Fibroblast of upper back skin (primary cell): ENCODE results near the gene PPFIA4.

Experiments
- DNase-seq: peaks from one replicate; pipeline ENCODE4 v3.0.0-alpha.2; 2013

The PPFIA4 gene

DNA sequence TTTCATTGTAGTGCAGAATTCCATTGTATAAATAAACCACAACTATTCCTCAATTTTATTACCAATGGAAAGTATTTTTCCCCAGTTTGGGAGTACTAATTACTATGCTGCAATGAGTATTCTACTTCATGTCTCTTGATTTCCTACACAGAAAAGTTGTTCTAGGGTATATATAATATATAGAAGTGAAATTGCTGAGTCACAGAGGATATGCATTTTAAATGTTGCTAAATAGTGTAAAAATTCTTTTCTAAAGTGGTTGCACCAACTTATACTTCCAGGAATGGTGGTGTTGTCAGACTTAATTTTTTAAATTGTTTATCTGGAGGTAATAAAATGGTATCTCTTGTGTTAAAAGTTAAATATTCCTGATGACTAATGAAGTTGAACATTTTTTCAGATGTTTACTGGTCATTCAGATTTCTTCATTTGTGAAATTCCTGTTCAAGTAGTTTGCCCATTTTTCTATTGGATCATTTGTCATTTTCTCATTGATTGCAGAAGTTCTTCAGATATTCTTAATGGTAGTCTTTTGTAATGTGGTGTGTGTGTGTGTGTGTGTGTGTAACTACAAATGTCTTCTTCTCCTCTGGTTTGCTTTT, 78.6 kb downstream of the PPFIA4 start:
- DNase-seq, result no peak

- DNase-seq, result no peak
Measured at GRCh38 chr1:203112475-203112874, 86.2 kb downstream of the PPFIA4 start.

DNA sequence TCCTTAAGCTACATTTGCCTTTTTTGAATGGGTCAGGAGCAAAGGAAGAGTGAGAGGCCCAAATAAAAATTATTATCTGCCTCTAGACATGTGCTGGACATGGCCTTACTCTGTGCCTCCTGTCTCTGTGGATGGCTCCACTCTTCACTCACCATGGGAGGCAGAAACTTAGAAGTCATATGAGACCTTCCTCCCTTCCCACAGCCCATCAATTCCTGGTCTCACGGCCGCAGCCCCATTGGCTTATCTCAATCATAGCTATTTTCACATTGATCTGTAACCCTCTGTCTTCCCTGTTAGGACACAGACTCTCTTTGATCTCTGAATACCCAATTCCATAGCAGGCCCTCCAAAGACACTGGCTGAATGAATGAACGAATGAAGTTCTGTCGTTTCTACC, 87.0 kb downstream of the PPFIA4 start:
- no peak for DNase-seq

DNA sequence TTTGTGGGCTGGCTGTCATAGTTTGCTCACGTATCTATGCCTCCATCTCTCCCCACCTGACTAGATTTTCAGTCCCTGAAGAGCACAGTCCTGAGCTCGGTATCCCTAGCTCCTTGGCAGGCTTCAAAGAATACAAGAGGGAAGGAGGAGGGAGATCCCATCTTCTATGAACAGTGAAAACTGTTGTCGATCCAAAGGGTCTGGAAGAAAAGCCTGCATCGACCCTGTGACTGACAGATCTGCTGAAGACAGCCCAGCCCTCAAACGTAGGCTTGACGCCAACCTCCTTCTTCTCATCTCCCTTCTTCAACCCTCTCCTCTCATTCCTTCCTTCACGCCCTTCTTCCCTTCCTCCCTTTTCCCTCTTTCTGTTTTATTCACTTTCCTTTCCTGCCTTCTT, 87.9 kb downstream of the PPFIA4 start:
- no peak for DNase-seq

GRCh38 chr1:203116091-203116820, 90.0 kb downstream of the PPFIA4 start:
- DNase-seq, result no peak

- peak; percentile 61 for DNase-seq
Measured at GRCh38 chr1:203117611-203118575, 91.6 kb downstream of the PPFIA4 start.

DNA sequence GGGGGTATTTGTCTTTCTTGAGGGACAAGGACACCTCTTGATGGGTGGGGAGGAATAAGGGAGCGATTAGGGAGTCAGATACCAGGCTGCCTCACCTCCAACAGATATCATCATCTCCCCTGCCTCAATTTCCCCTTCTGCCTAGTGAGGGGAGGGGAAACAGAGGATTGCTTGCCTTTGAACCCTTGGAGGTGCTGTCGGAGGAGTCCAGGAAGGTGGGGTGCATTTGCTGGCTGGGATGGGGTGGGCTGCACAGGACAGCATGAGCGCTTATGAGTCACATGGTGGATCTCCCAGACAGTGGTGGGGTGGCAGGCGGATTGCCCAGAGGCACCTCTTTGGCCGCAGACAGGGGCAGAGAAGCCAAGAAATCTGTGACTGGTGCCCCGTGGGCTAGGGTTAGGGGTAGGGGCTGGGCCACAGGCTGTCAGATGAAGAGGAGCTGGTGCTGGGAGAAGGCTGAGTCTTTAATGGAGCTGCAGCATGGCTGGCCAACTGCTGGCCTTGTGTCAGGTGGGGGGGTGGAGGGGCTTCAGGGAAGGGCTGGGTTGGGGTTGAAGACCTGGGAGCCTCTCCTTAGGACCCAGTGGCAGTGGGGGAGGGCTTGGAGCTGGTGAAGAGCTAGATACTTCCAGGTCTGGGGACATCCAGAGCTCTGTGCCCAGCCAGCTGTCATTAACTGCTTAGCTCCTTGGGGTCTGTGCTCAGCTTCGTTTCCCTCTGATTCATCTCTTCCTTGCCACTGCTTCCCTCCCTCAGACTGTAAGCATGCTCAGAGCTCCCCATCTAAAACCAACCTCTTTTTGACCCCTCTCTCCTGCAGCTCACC, 94.2 kb downstream of the PPFIA4 start:
- no peak for DNase-seq

DNA sequence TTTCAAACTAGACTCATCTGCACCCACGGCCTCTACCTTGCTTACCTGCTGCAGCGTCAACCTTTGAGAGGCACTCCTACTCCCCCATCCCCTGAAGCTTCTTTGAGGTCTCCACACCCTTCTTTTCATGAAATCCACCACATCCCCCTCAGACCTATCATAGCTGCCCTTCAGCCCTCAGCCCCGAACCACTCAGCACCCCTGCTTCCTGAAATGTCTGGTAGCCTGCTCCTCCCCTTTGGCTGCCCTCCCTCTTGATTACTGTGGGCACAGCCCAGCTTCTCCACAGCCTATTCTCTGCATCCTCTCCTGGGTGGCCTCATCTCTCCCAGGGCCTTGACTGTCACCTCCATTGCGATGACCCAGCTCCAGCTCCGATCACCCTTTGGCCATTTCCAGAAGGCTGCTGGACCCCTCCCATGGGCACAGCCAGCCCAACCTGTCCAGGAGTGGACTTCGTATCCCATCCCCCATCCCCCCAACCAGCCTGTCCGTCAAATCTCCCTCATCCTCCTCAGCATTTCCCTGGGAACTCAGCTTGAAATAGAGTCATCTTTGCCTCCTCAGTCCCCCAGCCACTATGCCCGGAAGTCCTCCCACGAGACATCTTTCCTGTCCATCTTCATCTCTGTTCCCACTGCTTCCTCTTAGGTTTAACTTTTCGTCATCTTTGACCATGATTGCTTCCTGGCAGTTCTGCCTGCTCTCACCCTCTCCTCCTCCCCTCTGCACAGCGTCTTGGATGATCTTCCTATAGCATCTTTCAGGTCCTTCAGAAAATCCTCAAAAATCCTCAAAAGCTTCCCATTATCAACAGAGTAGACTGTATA, 95.1 kb downstream of the PPFIA4 start:
- no peak for DNase-seq

GRCh38 chr1:203122159-203122558, 95.9 kb downstream of the PPFIA4 start:
- DNase-seq, result no peak

GRCh38 chr1:203124011-203124410, 97.7 kb downstream of the PPFIA4 start:
- no peak for DNase-seq

DNA sequence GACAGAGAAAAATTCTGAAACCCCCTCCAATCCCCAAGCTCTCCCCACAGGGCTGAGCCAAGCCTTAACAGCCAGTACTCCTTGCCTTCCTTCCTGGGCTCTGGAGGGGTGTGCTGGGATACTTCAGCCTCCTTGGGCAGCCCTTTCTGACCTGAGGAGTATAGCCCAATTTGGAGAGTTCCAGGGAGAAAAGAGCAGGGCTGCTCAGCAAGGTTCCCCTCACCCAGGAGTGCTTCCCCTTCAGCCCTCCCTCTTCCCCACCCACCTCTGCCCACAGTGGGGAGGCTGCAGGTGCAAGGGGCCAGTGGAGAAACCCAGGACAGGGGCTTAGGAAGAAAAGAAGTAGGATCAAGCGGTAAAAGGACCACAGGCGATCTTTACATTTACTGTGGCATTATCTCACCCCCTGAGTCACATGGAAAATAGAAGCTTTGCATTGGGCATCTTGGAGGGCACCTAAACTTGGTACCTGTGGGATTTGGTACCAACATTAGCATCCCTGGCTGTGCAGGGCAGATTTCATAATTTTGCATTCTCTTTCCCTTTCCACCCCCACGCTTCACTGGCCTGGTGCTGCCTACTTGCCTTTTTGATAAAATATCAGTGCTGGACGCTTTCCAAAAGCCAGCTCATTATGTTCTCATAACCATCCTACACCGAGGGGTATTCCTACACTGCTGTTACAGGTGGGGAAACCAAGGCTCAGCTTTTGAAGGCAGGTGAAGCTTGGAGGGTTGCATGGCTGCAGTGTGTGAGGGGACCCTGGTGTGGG, 98.4 kb downstream of the PPFIA4 start:
- DNase-seq, result no peak

DNA sequence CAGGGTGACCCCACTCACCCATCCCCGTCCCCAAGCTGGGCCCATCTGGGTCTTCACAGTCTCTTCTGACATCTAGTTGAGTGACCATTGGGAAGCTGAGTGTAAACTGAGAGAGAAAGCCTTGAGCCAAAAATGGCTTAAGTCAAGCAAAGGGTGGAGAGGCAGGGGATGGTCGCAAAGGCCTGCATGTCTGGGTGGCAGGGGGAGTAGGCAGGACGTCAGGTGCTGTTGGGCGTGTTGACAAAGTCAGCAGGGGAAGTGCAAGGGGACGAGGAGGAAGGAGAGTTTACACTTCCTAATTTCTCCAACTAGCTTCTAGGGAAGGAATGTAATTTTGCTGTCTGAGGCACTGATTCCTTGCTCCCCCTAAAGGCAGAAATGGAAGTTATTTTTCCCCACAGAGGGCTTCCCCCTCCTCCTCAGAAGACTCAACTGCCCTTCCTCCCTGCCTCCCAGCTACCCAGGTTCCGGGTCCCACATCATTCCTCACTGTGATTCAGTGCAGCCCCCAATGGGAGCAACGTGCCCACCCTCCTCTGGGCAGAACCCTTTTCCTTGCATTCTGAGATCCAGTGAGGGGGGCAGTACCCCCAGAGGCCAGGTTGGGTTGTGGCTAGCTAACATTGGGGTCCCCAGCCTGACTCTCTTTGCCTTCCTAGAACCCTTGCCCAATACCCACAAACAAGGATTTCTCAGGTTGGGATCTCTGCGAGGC, 100.0 kb downstream of the PPFIA4 start:
- peak; percentile 50 for DNase-seq

GRCh38 chr1:203126866-203127665, 100.8 kb downstream of the PPFIA4 start:
- DNase-seq, result peak; percentile 33

GRCh38 chr1:203127666-203128430, 101.6 kb downstream of the PPFIA4 start, which contains the start of gene ADORA1:
TSS of gene ADORA1 (plus strand) at chr1:203127726. CDS start at chr1:203128842, 1,116 bp downstream.
- DNase-seq, result peak; percentile 50

DNA sequence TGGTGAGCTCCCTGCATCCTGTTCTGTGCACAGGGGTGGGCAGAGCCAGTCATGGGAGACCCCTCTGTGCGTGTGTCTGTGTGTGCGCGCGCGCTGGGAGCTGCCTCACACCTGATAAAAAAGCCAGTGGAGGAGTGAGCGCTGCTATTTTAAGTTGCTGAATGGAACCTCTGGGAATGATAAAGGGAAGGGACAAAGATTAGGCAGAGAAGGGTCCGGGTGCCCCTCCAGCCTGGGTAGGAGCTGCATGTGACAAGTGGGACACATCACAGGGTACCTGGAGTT, 102.1 kb downstream of the PPFIA4 start:
- no peak for DNase-seq
